Esophagus squamous epithelium (tissue), 4 donors: ENCODE measurements around the gene RNGTT.

Experiments
- POLR2A ChIP-seq, 4 donors: fragments of 450-650 bp; IDR thresholded peaks; one replicate each; pipeline ENCODE4 v1.6.1; 2017; ENCODE audit warnings: antibody characterized with exemption in 4 of 4, mild to moderate bottlenecking in 4 of 4, moderate library complexity in 3 of 4
- TF ChIP-seq, protein P1 (sequence below), 6 experiments: fragments of 450-650 bp in 4 of 6; fragments of 200-600 bp in 2 of 6; sonication (generic) in 2 of 6; IDR thresholded peaks; one replicate each; pipeline ENCODE4 v1.5.1; 2016 to 2019; ENCODE audit warnings: antibody characterized with exemption in 6 of 6, mild to moderate bottlenecking in 4 of 6, moderate library complexity in 4 of 6

DNA sequence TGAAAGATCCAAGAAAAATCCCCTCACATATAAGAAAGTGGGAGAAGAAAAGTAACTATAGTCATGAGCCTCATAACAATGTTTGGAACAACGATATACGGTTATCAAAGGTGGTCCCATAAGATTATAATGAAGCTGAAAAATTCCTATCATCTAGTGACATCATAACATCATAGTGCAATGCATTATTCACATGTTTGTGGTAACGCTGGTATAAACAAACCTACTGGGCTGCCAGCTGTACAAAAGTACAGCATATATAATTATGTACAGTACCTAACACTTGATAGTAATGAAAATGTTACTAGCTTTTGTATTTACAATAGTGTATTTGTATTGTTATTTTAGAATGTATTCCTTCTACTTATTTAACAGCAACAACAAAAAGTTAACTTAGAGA lies 240.7 kb downstream of the RNGTT start:
- no peak for TF ChIP-seq POLR2A (IDR thresholded peaks at IDR 0.05)
- TF ChIP-seq, protein P1, sequence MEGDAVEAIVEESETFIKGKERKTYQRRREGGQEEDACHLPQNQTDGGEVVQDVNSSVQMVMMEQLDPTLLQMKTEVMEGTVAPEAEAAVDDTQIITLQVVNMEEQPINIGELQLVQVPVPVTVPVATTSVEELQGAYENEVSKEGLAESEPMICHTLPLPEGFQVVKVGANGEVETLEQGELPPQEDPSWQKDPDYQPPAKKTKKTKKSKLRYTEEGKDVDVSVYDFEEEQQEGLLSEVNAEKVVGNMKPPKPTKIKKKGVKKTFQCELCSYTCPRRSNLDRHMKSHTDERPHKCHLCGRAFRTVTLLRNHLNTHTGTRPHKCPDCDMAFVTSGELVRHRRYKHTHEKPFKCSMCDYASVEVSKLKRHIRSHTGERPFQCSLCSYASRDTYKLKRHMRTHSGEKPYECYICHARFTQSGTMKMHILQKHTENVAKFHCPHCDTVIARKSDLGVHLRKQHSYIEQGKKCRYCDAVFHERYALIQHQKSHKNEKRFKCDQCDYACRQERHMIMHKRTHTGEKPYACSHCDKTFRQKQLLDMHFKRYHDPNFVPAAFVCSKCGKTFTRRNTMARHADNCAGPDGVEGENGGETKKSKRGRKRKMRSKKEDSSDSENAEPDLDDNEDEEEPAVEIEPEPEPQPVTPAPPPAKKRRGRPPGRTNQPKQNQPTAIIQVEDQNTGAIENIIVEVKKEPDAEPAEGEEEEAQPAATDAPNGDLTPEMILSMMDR (IDR thresholded peaks at IDR 0.05): no peak
